KMS-11 (cell line): ENCODE results near the gene CMPK1.

ENCODE experiments used
- H2AFZ ChIP-seq: fragments of 200-600 bp; sonication (generic); 2 replicates; pipeline ENCODE4 v1.6.1; 2016; ENCODE audit warnings: antibody characterized with exemption, mixed run types, low read depth
- H3K27ac ChIP-seq: fragments of 200-600 bp; sonication (generic); 2 replicates; pipeline ENCODE4 v1.6.1; 2016; ENCODE audit warnings: mild to moderate bottlenecking, mixed run types
- H3K27me3 ChIP-seq: fragments of 200-600 bp; sonication (generic); 2 replicates; pipeline ENCODE4 v1.6.1; 2017; ENCODE audit warnings: mild to moderate bottlenecking, low read depth, mixed run types, moderate library complexity; ENCODE audit not compliant: insufficient read depth
- H3K36me3 ChIP-seq: fragments of 200-600 bp; sonication (generic); 2 replicates; pipeline ENCODE4 v1.6.1; 2017; ENCODE audit warnings: mild to moderate bottlenecking, mixed run types; ENCODE audit not compliant: insufficient read depth
- H3K4me1 ChIP-seq: fragments of 200-600 bp; sonication (generic); 2 replicates; pipeline ENCODE4 v1.6.1; 2016; ENCODE audit warnings: mild to moderate bottlenecking, low read depth, mixed run types; ENCODE audit not compliant: poor library complexity, severe bottlenecking
- H3K4me2 ChIP-seq: fragments of 200-600 bp; sonication (generic); 2 replicates; pipeline ENCODE4 v1.7.0; 2016; ENCODE audit warnings: mild to moderate bottlenecking, mixed run types
- H3K4me3 ChIP-seq: fragments of 200-600 bp; sonication (generic); IDR thresholded peaks from 2 replicates; pipeline ENCODE4 v1.6.1; 2017; ENCODE audit warnings: low read depth, low read length, mixed read lengths; ENCODE audit not compliant: insufficient read depth
- H3K79me2 ChIP-seq: fragments of 200-600 bp; sonication (generic); 2 replicates; pipeline ENCODE4 v1.6.1; 2016; ENCODE audit warnings: low read depth, mixed run types; ENCODE audit not compliant: insufficient read depth
- H3K9ac ChIP-seq: fragments of 200-600 bp; sonication (generic); 2 replicates; pipeline ENCODE4 v1.6.1; 2016; ENCODE audit warnings: mild to moderate bottlenecking, mixed run types
- H4K20me1 ChIP-seq: fragments of 200-600 bp; sonication (generic); 2 replicates; pipeline ENCODE4 v1.6.1; 2016; ENCODE audit warnings: mild to moderate bottlenecking, mixed run types; ENCODE audit not compliant: insufficient read depth
- CTCF ChIP-seq: fragments of 200-600 bp; sonication (generic); conservative IDR thresholded peaks from 2 replicates; pipeline ENCODE4 v1.6.1; 2017; ENCODE audit warnings: low read depth, mild to moderate bottlenecking, antibody characterized with exemption, low read length, moderate library complexity, mixed read lengths

The CMPK1 gene

GRCh38 chr1:47407481-47407880 lies 73.9 kb downstream of the CMPK1 start:
- no peak overlapping the region for H3K4me2 ChIP-seq
- TF ChIP-seq CTCF, result no peak
- H3K27ac ChIP-seq, result no peak overlapping the region
- no peaks in the 10 kb centered on the region for H3K4me1 ChIP-seq
- no peaks in the 10 kb centered on the region for H3K27me3 ChIP-seq
- no peak overlapping the region for H3K4me3 ChIP-seq
- H2AFZ ChIP-seq, result no peak overlapping the region
- no peak overlapping the region for H3K9ac ChIP-seq
- no peaks in the 10 kb centered on the region for H3K36me3 ChIP-seq
- no peaks in the 10 kb centered on the region for H3K79me2 ChIP-seq
- H4K20me1 ChIP-seq, result no peaks in the 10 kb centered on the region

- no peak overlapping the region for H2AFZ ChIP-seq
- TF ChIP-seq CTCF, result no peak
- no peak overlapping the region for H3K4me2 ChIP-seq
- no peak overlapping the region for H3K27ac ChIP-seq
- H3K4me1 ChIP-seq, result no peaks in the 10 kb centered on the region
- H3K9ac ChIP-seq, result no peak overlapping the region
- H3K79me2 ChIP-seq, result no peaks in the 10 kb centered on the region
- no peaks in the 10 kb centered on the region for H3K27me3 ChIP-seq
- no peaks in the 10 kb centered on the region for H4K20me1 ChIP-seq
- no peak overlapping the region for H3K4me3 ChIP-seq
- H3K36me3 ChIP-seq, result no peaks in the 10 kb centered on the region
Measured at GRCh38 chr1:47409311-47410067, 75.9 kb downstream of the CMPK1 start.

GRCh38 chr1:47410068-47410455 lies 76.5 kb downstream of the CMPK1 start:
- Histone ChIP-seq H3K4me3 (no peak overlapping the region), H3K36me3 (no peaks in the 10 kb centered on the region), H4K20me1 (no peaks in the 10 kb centered on the region), H3K4me2 (no peak overlapping the region), H3K27ac (no peak overlapping the region), H2AFZ (no peak overlapping the region), H3K9ac (no peak overlapping the region), H3K27me3 (no peaks in the 10 kb centered on the region), H3K79me2 (no peaks in the 10 kb centered on the region), H3K4me1 (no peaks in the 10 kb centered on the region)
- no peak for TF ChIP-seq CTCF

- Histone ChIP-seq H3K27me3 (no peaks in the 10 kb centered on the region), H2AFZ (no peak overlapping the region), H3K4me2 (no peak overlapping the region), H3K4me3 (no peak overlapping the region), H3K27ac (no peak overlapping the region), H3K79me2 (no peaks in the 10 kb centered on the region), H3K36me3 (no peaks in the 10 kb centered on the region), H3K9ac (no peak overlapping the region), H4K20me1 (no peaks in the 10 kb centered on the region), H3K4me1 (no peaks in the 10 kb centered on the region)
- no peak for TF ChIP-seq CTCF
Measured at GRCh38 chr1:47411436-47411835, 77.8 kb downstream of the CMPK1 start.
